SKM-1 treated with dmso at 0.1 percent for 144 hours (cell line): Measurements from ENCODE around the gene CHAMP1.

Experiments used
- DNase-seq: peaks from one replicate; lab custom pipeline; 2025; ENCODE audit not compliant: unreplicated experiment; lab: John Stamatoyannopoulos, UW

The CHAMP1 gene

GRCh38 chr13:114314074-114314912, at the start of gene CHAMP1:
Gene CHAMP1 (plus strand): TSS chr13:114314503. CDS start chr13:114323843, 9,340 bp downstream.
- peak; percentile 89 for DNase-seq

- no peak for DNase-seq
These were observed 49.3 kb upstream of the CHAMP1 start for GRCh38 chr13:114264886-114265611.

- DNase-seq = no peak
These were observed 48.1 kb upstream of the CHAMP1 start for GRCh38 chr13:114266241-114266640.

GRCh38 chr13:114268344-114269280, 45.7 kb upstream of the CHAMP1 start:
- DNase-seq = no peak

- DNase-seq = no peak
These were observed 45.0 kb upstream of the CHAMP1 start for GRCh38 chr13:114269281-114269770.

- no peak for DNase-seq
These were observed 41.3 kb upstream of the CHAMP1 start for GRCh38 chr13:114272977-114273376.

- no peak for DNase-seq
These were observed 39.0 kb upstream of the CHAMP1 start for GRCh38 chr13:114275304-114275703.

- no peak for DNase-seq
These were observed 35.2 kb upstream of the CHAMP1 start for GRCh38 chr13:114279146-114279545.

GRCh38 chr13:114279758-114280355, 34.4 kb upstream of the CHAMP1 start:
- no peak for DNase-seq

- peak; percentile 74 for DNase-seq
These were observed 32.8 kb upstream of the CHAMP1 start, which contains the start of gene UPF3A for GRCh38 chr13:114281351-114282040. Gene UPF3A (plus strand): TSS chr13:114281601. CDS start chr13:114281640, 39 bp downstream.

- peak; percentile 54 for DNase-seq
These were observed 32.1 kb upstream of the CHAMP1 start for GRCh38 chr13:114282041-114282670.

- no peak for DNase-seq
These were observed 30.7 kb upstream of the CHAMP1 start for GRCh38 chr13:114283576-114283975.

- DNase-seq = no peak
These were observed 29.6 kb upstream of the CHAMP1 start for GRCh38 chr13:114284680-114285079.

GRCh38 chr13:114285166-114285808, 29.0 kb upstream of the CHAMP1 start:
- no peak for DNase-seq

GRCh38 chr13:114286808-114287207, 27.5 kb upstream of the CHAMP1 start:
- DNase-seq = no peak

GRCh38 chr13:114288157-114288591, 26.1 kb upstream of the CHAMP1 start:
- no peak for DNase-seq

- no peak for DNase-seq
These were observed 17.9 kb upstream of the CHAMP1 start for GRCh38 chr13:114296448-114296847.

- no peak for DNase-seq
These were observed 17.4 kb upstream of the CHAMP1 start for GRCh38 chr13:114296902-114297301.

- DNase-seq = no peak
These were observed 15.4 kb upstream of the CHAMP1 start for GRCh38 chr13:114298866-114299265.
